ENCODE results near the gene UQCC5.

Gene UQCC5

DNA sequence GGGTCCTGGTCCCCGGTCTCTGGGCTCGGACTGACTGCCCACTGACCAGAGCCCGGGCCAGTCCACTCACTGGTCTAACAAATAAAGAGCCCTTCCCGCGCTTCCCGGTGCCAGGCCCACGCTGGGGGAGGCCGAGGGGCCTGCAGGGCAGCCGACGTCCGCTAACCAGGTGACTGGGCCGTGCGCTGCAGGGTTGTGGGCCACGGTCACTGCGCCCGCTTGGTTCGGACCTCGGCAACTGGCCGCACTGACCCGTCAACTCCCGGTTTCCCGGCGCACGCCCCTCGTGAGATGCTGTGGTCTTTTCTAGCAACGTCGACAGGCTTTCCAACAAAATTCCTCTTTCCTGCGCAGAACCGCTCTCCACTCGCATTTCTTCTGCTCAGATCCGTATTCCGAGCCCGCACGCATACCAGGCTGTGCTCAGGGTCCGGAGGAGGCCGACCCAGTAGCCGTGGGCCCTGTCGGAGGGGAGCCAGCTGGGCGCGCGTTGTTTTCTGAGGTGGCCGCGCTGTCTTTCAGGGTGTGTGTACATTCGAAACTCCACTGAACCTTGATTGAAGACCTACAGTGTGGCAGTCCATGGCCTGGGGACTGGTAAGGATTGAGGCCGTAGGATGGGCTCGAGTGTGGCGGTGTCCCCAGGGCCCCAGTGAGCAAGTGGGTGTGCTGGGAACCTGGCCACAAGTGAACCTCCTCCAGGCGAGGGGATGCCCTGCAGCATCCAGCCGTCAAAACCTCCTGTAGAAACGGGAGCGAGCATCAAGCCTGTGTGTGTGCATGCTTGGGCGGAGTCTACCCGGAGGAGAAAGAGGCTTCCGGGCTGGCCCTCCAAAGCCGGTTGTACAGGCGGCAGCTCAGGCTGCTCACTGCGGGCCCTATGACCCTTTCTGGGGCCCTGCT, 1.9 kb upstream of the UQCC5 start:
- DNase-seq (ENCODE audit: low read depth), result peak; percentile 43

DNA sequence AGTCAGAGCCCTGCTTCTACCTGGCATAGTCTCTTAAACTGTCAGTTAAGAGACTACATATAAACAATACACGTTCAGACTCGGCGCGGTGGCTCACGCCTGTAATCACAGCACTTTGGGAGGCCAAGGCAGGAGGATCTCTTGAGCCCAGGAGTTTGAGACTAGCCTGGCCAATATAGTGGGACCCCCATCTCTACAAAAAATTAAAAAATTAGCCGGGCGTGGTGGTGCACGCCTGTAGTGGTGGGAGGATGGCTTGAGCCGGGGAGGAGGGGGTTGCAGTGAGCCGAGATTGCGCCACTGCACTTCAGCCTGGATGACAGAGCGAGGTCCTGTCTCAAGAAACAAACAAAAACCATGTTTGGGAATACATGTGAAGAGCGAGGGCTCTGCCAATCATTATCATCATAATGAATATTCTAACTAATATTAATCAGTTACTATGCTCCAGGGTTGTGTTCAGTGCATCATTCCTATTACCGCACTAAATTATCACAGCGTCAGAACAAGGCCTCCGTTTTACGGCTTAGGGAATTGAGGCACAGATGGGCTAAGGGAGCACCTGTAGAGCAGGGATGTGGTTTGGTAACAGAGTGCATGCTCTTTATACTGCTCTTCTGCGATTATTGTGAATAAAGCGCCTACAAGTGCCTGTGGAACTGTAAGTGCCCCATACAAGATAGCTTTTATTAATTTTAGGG, 844 bp upstream of the UQCC5 start:
- no peak for DNase-seq (ENCODE audit: low read depth)

DNA sequence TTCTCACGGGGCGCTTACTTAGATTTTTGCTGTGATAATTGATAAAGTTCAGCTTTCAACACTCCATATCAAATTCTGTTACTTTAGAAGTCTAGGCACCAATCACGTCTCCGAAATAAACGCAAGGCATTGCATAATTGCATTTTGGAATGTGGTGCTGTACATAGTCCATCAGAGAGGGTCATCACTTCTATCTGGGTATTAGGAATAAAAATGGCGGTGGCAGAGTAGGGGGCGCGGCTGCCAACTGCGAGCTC, 365 bp upstream of the UQCC5 start:
- no peak for DNase-seq (ENCODE audit: low read depth)

DNA sequence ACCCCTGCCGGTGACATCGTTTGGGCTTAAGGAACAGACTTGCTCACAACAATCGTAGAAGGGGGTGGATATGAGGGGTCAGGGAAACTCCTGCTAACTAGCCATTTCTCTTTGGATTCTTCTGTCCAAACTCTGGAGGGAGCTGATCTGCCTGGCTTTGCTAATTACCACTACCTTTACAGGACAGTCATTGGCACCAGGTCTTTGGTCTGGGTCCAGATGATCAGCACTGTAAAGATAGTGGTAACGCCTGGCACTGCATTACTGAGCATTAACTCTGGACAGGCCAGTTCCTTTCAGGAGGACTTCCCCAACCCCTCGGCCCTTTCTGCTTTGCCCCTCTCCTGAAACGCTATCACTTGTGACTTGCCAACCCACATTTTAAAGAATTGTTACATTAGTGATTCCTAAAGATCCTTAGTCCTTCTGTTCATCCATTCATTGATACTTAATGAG, 788 bp downstream of the UQCC5 start:
- DNase-seq (ENCODE audit: low read depth), result no peak

DNA sequence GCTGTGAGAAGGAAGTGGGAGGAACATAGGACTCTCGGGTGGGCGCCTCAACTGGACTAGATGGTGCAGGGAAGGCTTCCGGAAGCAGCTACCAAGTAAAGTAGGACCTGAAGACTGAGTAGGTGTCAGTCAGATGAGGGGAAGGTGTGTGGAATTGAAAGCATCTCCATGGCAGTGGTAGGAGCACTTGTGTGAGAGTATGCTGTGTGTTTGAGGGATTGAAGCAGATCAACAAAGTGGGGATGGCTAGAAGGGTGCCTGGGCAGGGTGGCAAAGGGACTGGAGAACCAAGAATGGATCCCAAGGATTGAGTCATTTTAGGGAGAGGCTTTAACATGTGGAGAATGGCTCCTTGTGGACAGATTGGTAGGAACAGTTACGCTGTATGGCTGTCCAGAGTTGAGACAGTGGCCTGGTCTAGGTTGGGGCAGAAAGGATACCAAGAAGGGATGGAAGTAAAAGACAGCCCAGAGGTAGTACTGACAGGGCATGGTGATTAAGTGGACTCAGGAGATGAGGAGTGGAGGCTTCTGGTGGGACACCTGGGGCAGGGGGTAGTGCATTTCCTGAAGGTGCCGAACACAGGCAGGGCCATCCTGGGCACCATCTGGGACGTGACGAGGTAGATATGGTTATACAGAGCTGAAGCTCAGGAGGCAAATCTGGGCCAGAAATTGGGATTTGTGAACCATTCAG, 1.5 kb downstream of the UQCC5 start:
- DNase-seq (ENCODE audit: low read depth), result peak; percentile 20

DNA sequence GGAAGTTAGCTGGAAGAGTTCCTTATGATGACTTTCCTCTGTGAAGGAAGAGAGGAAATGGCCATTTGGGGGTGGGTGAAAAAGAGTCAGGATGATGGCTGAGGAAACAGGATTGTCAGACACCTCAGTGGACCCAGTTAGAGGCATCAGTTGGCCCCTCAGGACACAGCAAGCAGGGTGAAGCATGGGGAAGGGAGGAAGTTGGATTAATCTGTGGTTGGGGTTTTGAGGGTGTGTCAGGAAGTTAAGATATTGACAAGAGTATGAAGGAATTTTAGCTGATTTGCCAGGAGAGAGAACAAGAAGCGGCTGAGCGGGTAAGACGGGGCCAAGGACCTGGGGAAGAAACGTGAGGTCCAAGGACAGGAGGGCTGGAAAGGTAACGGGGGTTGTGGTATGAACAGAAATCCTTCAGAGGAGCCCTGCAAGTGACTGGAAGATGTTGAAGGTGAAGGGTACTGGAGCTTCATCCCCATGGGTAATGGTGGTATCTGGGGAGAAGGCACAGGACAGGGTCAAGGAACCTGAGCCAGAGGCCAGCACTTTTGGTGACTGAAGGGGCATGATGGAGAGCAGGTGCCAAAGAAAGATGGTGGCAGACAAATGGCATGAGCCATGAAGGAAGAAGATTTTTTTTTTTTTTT, 2.7 kb downstream of the UQCC5 start:
- no peak for DNase-seq (ENCODE audit: low read depth)

DNA sequence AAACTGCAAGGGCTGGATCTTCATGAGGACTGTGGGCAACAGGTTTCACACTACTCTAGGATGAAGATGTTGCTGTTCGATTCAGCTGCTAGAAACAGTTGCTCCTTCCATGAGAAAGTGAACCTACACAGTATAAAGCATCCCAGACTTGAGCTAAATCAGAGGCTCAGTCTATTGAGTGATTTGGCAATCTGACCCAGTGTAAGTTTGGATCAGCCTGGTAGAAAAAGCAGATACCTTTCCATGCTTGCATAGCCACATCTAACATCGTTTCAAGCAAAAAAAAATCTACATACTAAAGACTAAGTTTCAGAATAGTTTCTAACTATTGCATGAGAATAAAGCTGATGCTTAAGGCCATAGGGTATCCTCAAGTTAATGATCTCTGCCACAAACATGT, 4.6 kb downstream of the UQCC5 start:
- DNase-seq (ENCODE audit: low read depth), result no peak

DNA sequence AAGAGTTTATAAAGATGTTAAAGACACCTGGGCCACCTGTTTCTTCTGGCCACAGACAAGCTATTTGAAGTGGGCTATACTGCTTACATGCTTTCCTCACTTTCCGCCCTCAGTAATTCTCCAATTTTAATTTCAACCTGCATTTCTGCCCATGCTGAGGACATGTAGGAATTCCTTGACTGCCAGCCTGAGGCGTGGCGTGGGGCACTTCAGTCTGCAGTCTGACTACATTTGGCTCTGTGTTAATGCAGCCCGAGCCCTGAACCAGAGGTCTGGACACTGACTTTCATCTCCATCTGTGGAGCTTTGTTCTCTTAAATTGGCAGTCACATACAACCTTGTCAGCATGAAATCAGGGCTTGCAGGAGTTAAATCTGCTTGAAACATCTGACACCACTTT, 8.5 kb downstream of the UQCC5 start:
- no peak for DNase-seq (ENCODE audit: low read depth)

DNA sequence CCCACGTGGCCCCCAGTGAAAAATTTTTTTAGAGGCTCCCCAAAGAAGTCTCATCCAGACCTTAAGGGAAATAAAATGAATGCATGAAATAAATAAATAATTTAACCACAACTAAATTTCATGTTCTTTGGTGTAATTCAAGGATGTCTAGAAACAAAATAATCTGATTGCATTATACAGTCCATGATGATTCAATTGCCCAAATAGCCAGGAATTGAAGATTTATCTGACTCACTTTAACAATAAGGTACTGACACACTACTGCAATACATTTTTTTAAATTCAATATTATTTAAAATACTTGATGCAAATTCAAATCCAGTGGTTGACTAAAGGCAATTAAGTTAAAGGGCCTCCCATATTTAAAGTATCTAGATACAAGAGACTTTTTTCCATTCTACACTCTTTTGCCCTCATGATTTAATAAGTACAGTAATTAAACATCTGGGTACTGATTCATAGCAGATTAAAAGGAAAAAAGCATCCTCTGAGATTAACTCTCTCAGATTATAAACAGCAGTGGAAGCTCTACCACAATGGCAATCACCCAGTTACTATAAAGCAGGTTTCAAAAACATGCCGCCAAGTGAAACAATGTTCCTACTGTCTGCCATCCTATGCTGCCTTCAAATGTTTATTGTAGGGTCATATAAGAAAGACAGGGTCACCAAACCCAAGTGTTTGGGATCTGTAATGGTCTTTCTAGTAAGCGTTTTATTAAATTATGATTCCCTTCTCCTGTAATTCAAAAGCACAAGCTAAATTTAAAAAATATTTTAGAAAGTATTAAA, 9.9 kb downstream of the UQCC5 start:
- peak; percentile 30 for DNase-seq (ENCODE audit: low read depth)

DNA sequence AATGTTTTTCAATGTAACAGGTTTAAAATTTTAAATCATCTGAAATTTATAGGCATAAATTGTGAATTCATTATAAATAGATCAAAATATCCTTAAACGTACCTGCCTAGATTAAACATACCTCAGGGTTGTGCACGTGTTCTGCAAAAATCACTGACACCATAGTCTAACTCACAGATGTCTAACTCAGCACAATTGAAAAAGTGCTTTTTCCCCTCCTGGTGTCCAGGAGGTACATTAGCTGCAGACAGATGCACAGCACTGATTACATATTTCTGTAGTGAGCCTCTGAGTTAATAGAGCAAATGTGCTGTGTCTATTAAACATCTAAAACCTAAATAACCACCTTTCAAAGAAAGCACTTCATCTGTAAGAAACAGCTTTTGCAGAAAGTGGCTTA, 10.7 kb downstream of the UQCC5 start:
- DNase-seq (ENCODE audit: low read depth), result no peak

DNA sequence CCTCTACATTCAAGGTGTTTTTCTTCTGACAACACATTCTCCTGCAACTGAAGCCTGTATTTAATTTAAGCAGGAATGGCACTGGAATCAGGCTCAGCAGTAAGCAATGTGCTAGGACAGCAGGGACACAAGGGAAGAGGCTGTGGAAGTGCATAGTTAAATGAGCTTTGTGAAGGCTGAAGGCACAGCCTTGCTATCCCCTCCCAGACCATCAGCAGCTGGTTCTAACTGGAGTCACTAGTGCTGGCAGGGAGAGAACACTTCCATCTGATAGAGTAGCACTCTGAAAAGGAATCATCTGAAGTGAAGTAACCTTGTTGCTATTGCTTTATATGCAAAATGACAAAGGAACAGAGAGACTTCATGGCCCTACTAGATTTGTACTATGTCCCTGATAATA, 14.7 kb downstream of the UQCC5 start:
- no peak for DNase-seq (ENCODE audit: low read depth)

DNA sequence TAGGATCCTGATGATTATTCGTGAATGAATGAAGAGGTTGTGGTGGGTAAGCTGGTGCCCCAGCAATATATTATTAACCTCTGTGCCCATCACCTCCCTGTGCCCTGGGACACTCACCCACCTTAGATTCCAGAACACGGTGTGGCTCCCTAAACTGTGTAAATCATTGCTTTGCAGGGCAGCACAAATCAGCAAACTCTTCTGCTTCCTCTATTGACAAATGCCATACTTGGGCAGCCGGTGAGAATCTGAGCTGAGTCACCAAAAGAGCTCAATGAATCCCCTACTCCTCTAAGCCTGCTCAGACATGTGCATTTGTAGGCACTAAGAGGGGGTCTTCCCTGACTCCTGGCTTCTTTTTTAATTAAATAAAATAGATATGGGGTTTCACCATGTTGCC, 15.7 kb downstream of the UQCC5 start:
- DNase-seq (ENCODE audit: low read depth), result no peak

DNA sequence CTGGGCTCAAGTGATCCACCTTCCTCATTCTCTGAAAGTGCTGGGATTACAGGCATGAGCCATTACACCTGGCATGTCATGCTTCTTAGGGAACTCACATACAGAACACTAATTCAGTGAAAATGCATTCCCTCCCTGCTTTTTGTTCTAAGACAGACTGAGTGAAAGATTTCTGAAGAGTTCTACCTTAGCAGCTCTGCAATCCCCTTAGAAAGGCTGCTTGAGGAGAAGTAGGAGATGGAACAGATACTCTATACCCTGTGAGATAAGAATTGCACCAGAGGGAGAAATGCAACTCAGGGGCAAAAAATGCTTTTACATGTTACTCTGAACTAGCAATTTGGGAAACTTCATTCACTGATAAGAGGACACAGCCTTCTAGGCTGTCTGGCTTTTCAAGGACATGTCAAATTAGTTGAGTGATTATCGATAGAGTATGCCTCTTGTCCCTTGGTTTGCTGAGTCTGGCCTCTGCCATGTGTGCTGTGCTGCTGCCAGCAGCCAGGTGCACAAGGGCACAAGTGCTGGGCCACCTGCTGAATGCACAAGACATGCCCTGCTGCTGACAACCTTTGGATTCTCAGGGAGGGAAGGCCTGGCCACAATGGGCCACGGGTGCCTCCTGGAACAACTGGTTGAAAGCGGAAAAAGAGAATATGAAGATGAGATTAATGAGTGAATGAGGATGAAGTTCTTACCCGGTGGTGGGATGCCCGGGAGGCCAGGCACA, 17.8 kb downstream of the UQCC5 start:
- DNase-seq (ENCODE audit: low read depth), result no peak

DNA sequence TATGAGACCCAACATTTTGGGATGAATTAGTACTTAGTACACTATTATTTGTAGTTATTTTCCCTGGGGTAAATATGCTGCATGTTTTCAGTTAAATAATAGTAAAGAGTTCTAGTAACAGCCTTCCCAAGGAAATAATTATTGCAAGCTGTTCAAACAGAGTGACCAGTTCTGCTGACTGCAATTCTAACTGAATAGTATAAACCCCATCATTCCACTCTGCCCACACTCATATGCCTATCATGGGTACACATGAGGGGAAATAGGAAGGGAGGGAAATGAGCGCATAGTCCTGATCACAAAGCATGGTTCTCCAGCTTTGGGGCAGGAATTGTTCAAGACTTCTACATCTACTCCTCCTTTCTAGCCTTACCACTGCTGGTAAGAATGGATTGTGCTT, 18.7 kb downstream of the UQCC5 start:
- DNase-seq (ENCODE audit: low read depth), result no peak

DNA sequence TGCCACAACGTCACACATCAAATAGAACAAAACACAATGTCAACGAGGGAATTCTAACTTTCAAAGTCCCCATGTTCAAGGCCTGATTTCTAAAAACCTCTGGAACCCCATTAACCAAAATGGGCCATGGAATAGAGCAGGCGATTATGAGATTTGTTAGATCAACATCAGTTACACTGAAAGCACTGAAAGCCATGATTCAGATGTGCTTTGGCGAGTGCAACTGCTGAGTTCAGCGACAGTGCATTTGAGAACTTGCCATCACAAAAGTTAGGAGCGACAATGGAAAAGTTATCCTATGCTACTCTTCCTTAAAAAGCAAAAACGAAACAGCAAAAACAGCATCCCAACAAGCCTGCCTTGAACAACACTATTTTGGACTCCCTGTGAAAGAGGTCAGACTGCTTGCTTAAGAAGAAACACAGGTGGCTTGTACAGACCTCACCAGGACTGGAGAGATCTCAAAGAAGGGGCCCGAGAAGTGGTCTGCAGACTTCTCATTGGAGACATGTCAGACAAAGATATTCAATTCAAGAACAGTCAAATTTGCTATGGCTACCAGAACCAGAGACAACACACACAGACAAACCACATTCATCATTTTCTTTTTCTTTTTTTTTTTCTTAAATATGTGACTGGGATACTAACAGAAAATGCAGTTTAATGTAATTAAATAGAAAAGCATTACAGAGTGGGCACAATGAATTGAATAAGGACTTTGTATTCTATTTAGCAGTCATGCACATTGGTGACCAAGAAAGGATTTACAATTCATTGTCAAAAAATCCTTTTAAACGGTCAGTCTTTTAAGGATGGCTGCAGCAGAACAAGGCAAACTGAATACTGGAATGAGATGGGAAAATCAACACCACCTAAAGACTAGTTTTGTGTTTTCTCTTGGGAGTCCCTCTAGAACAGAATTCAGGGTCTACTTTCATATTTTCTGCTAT, 20.9 kb downstream of the UQCC5 start:
- DNase-seq (ENCODE audit: low read depth), result no peak

DNA sequence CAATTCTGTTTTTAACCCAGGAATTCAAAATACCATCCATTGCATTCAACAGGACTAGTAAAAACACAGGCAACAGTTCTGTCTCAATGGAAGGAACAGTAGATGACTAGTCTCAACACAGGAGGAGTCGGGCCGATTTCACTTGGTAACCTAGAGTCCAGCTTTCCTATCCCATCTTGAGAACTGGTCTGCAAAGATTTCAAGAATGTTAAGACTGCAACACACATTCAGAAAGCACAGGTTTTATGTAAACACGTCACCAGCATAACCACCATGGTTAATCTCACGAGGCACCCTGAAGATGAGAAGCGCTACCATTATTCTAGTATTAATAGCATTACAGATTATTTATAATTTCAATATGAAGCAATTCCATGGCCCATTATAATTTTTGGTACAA, 22.0 kb downstream of the UQCC5 start:
- DNase-seq (ENCODE audit: low read depth), result no peak

DNA sequence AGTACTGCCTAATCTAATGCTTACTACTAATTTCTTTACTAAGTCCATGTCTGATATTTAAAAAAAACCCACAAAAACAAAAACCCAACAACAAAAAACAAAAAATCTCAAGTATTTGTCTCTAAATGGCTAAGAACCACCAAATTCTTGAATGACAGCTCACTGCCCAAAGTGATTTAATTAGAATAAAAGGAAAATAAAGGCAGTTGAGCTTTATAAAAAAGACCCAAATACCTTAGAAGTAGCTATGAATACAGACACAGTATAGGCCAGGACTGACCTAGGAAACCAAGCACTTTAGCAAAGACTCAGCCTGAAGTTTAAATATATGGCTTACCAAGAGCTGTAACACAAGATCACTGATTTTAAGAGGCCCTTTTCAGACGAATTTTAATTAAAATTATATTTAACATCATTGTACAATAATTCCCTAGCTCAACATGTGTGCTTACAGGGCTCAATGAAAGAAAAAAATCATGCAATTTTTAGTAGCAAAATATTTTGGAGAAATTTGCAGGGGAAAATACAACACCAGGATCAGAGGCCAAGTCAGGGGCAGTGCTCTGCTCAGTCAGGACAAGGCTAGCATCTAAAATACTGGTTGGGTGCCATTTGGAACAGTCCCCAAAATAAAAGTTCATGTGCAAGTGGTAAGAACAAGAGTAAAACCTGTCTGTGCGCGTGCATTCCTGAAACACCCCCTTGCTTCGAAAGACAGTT, 24.8 kb downstream of the UQCC5 start:
- DNase-seq (ENCODE audit: low read depth), result no peak

DNA sequence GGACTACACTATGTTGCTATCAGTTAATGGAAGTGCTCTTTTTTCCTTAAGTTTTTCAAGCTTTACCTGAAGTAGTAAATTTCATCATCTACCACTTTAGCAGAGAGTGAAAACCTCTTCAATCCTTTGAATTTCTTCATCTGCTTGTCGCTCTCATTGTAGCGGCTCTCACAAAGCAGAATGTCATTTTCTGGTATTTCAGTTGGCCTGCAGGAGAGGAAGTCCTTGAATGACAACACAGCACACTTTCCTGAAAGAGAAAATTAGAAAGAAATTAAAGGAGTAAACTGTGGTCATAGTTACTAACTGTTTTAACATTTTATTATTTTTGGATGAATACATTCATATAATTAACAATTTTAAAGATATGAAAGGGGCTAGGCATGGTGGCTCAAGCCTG, 27.6 kb downstream of the UQCC5 start:
- DNase-seq (ENCODE audit: low read depth), result no peak

DNA sequence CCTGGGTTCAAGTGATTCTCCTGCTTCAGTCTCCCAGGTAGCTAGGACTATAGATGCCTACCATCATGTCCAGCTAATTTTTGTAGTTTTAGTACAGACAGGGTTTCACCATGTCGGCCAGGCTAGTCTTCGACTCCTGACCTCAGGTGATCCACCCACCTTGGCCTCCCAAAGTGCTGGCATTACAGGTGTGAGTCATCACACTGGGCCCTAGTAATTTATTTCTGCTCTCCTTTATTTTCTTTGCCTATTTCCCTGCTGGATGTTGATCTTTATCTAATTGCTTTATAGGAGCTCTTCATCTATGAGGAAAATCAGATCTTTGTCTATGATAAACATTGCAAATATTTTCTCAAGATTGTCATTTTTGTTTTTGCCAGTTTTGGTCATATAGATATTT, 31.7 kb downstream of the UQCC5 start:
- DNase-seq (ENCODE audit: low read depth), result no peak
